HG03103 (cell line): ENCODE results near the gene GAB1.

ENCODE experiments used
- ATAC-seq: cut with Tn5 transposase; IDR thresholded peaks from one replicate; pipeline ENCODE4 v1.9.1; 2021; ENCODE audit warnings: low read depth; ENCODE audit not compliant: unreplicated experiment

GAB1 gene

GRCh38 chr4:143473334-143474126 is 136.9 kb downstream of the GAB1 start:
- ATAC-seq = peak; percentile 69

- ATAC-seq = no peak
These were observed 140.8 kb downstream of the GAB1 start for GRCh38 chr4:143477487-143477886.

- ATAC-seq = no peak
These were observed 144.7 kb downstream of the GAB1 start for GRCh38 chr4:143481361-143481760.

- no peak for ATAC-seq
These were observed 146.2 kb downstream of the GAB1 start for GRCh38 chr4:143482840-143483239.

GRCh38 chr4:143486314-143486713 is 149.6 kb downstream of the GAB1 start:
- ATAC-seq = no peak

GRCh38 chr4:143488687-143489086 is 152.0 kb downstream of the GAB1 start:
- ATAC-seq = no peak

GRCh38 chr4:143489106-143489505 is 152.4 kb downstream of the GAB1 start:
- ATAC-seq = no peak

GRCh38 chr4:143498021-143498420 is 161.3 kb downstream of the GAB1 start:
- ATAC-seq = no peak

GRCh38 chr4:143502231-143502630 is 165.6 kb downstream of the GAB1 start:
- ATAC-seq = no peak

GRCh38 chr4:143506031-143506430 is 169.4 kb downstream of the GAB1 start:
- ATAC-seq = no peak

- ATAC-seq = no peak
These were observed 175.2 kb downstream of the GAB1 start for GRCh38 chr4:143511906-143512305.

GRCh38 chr4:143512978-143513313 is 176.3 kb downstream of the GAB1 start:
- ATAC-seq = peak; percentile 31

GRCh38 chr4:143513314-143514168 is 176.9 kb downstream of the GAB1 start, which contains the start of gene SMARCA5:
SMARCA5 (plus strand) TSS chr4:143513702; CDS start chr4:143513925, 223 bp downstream.
- ATAC-seq = peak; percentile 81

- no peak for ATAC-seq
These were observed 177.5 kb downstream of the GAB1 start for GRCh38 chr4:143514169-143514495.

GRCh38 chr4:143514497-143514896 is 177.8 kb downstream of the GAB1 start:
- ATAC-seq = no peak

- no peak for ATAC-seq
These were observed 178.2 kb downstream of the GAB1 start for GRCh38 chr4:143514901-143515300.

- ATAC-seq = no peak
These were observed 179.2 kb downstream of the GAB1 start for GRCh38 chr4:143515905-143516304.

GRCh38 chr4:143517764-143518163 is 181.1 kb downstream of the GAB1 start:
- ATAC-seq = no peak
